GM21447 (cell line): ENCODE data around the gene ID3.
A peak's percentile ranks its signal among the peaks of the same experiment; 100 is the strongest.
"Not testable (repeated sequence)": the region's sequence is repeated elsewhere in the genome, so short reads cannot be mapped to it uniquely, and the experiment has no call there.

Source experiments
- ATAC-seq: cut with Tn5 transposase; IDR thresholded peaks from one replicate; pipeline ENCODE4 v1.9.1; 2021; ENCODE audit not compliant: unreplicated experiment

Gene ID3

GRCh38 chr1:23553231-23554126 lies 5.8 kb downstream of the ID3 start:
- no peak for ATAC-seq

- no peak for ATAC-seq
Measured at GRCh38 chr1:23551849-23552248, 7.5 kb downstream of the ID3 start.

DNA sequence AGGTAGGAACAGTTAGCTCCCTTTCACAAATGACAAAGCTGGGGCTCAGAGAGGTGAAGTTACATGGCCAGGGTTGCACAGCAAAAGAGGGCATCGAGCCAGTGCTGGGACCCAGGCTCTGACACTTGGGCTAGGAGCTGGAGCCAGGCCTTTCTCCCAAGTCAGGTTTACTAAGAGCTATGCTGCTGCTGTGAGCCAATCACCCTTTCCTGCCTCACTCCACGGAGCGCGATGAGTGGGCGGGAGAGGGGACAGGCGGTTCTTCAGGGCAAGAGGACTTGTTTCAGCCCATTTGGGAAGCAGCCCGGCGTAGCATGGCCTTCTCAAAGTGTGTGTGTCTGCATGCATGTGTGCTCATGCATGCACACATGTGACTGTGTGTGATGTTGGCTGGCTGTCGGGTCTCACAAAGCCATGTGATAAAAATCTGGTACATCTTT lies 10.6 kb downstream of the ID3 start:
- no peak for ATAC-seq

DNA sequence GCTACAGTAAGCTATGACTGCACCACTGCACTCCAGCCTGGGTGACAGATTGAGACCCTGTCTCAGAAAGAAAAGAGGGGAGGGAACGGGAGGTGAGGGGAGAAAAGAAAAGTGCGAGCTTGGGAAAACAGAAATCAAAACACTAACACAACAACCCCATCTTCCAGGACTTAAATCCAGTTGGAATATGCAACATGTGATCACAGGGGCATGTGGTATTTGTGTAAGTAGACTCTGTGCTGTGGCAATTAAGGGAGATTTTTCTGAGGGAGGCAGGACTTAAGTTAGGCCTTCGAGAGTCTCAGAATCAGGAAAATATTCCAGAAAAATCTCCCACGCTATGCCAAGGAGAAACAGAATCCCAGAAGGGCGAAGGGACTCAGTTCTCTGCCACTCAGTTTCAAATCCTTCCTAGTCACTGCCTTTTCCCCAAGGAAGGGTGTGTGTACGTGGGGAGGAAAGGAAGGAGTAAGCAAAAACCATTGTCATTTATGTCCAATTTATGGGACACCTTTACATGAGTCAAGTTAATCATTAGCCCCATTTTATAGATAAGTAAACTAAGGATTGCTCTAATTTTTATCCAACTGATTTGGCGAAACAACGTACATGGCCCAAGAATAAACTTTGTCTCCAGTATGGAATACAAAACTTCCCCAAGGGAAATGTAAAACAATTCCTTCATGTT lies 12.3 kb downstream of the ID3 start:
- ATAC-seq, result no peak

DNA sequence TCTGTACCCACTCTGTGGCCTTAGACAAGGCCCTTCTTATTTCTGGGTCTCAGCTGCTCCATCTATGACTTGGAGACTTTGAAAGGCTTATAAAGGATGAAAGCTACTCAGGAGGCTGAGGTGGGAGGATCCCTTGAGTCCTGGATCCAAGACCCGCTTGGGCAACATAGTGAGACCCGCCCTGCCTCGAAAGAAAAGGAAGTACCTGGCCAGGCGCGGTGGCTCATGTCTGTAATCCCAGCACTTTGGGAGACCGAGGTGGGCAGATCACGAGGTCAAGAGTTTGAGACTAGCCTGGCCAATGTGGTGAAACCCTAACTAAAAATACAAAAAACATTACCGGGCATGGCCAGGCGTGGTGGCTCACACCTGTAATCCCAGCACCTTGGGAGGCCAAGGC lies 13.4 kb downstream of the ID3 start:
- no peak for ATAC-seq

GRCh38 chr1:23544444-23545389 lies 14.6 kb downstream of the ID3 start:
- no peak for ATAC-seq

DNA sequence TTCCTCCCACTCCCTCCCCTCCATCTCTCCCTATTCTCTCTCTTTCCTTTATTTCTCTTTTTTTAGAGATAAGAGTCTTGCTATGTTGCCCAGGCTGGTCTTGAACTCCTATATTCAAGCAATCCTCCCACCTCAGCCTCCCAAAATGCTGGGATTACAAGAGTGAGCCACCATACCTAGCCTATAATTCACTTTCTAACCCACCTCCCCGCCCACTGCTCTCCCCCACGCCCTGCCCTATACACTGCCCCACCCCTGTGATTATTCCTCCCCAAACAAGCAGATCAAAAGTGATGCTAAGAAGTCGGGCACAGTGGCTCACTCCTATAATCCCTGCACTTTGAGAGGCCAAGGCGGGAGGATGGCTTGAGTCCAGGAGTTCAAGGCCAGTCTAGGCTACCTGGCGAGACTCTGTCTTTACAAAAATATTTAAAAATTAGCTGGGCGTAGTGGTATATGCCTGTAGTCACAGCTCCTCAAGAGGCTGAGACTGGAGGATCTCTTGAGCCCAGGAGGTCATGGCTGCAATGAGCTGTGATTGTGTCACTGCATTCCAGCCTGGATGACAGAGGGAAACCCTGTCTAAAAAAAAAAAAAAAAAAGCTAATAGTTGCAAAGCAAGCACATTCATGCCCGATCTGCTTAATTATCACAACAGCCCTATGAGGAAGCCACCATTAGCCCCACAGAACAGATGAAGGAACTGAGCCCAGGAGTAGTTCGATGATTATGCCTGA lies 15.4 kb downstream of the ID3 start:
- ATAC-seq, result no peak

DNA sequence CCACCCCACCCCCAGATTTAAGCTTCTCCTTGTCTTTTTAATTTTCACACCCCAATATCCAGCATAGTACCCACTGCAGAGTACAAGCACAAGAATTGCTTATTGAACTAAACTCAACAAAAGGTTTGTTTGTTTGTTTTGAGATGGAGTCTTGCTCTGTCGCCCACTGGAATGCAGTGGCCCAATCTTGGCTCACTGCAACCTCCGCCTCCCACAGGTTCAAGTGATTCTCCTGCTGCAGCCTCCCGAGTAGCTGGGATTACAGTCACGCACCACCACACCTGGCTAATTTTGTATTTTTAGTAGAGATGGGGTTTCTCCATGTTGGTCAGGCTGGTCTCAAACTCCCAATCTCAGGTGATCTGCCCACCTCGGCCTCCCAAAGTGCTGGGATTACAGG lies 16.4 kb downstream of the ID3 start:
- ATAC-seq, result not testable (repeated sequence)

GRCh38 chr1:23539698-23540266 lies 19.5 kb downstream of the ID3 start:
- peak; percentile 86 for ATAC-seq

- no peak for ATAC-seq
Measured at GRCh38 chr1:23537296-23537973, 21.9 kb downstream of the ID3 start.

DNA sequence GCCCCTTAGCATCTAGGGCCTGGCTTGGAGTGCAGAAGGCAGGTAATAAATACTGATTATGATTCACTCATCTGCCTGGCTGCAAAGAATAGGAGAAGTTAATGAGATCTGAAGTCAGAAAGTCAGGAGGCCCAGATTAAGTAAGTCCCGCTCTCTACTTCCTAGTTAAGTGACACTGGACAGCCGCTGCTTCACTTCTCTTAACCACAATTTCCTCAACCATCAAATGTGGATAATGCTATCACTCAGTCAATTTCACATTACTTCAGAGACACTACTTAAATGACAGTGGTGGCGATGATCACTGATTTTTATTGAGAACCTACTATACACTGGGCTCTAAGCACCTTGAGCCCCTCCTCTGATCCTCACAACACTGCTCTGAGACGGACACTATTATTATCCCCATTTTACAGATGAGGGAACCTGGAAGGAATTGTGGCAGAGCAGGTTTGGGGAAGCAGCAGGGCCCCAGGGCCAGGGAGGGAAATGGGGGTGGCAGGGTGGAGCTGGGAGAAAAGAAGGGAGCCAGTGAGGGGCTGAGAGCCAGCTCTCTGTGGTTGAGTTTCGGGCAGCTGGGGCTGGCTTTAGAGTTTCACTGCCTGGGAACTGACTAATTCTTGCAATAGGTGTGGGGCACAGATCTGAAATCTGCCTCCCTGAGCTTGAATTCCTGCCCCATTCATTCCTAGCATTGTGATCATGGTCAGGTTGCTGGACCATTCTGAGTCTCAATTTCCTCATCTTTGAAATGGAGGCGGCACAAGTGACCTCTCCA lies 25.9 kb downstream of the ID3 start:
- no peak for ATAC-seq

GRCh38 chr1:23531562-23532094 lies 27.7 kb downstream of the ID3 start:
- no peak for ATAC-seq

DNA sequence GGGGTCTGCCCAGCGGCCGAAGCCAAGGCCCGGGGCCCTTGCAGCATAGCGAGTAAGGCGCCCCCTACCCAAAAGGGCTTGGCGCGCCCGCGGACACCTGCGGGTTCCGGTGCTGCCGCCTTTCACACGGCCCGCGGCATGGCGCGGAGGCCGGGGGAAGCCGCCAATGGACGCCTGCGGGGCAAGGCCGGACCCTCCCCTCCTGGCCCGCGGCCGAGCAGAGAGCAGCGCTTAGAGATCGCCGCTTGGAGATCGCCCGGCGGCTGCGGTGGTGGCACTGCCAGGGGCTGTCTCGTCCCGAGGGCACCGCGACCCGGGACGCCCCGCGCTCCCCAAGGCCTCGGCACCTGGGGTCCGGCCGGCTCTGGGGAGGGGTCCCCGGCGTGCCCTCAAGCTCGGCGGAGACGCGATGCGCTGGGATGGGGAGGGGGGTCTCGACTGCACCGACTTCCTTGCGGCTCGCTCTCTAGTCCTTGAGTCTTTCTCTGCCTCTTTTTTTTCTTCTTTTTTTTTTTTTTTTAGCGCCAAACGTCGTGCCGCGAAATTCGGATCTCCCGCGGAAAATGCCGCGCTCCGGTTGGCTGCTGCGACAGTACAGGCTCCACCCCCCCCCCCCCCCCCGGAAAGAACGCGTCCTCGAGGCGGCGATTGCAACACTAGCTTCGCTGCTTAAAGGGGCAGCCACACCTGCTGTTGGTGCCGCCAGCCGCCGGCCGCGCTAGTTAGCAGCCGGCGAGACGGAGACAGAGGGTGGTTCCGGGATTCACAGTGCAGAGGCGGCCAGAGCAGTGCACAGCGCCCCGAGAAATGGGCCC lies 28.3 kb downstream of the ID3 start, which contains the start of gene E2F2:
Gene E2F2 (minus strand): TSS at position 487 of the 815 bp plus-strand sequence. CDS start 440 bp downstream, at position 47.
- peak; percentile 41 for ATAC-seq

DNA sequence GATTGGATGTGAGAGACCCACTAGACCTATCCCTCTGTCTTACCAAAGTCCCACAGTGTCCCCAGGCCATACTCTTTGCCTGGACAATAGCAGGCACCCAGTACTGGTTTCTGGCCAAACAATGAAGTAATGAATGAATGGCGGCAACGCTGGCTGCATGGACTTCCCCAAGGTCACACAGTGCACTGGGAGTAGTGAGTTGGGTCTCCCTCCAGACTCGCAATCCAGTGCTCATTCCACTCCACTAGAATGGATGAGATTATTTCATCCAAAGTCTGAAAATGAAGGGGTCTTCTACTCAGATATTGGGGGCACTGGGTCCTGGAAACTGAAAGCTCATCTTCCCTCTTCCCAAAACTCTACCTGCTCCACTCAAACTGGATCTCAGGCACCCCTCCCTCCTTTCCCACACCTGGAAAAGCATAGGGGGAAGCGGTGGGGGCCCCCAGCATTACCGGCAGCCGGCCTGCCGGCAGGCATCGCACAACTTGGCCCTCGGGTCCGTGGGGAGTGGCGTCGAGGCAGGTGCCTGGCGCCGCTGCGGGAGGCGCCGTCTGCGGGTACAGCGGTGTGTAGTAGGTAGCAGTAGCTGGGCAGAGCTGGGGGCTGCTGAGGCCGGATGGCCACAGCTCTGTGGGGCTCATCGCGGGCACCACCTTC lies 29.1 kb downstream of the ID3 start:
- no peak for ATAC-seq

- no peak for ATAC-seq
Measured at GRCh38 chr1:23529146-23530086, 29.9 kb downstream of the ID3 start.
